GM08714 (cell line): Measurements from ENCODE around the gene ST6GALNAC3.
"Not testable (repeated sequence)": the region's sequence is repeated elsewhere in the genome, so short reads cannot be mapped to it uniquely, and the experiment has no call there.

Experiments used
- H3K4me3 ChIP-seq: fragments of 200-500 bp; sonication (Bioruptor generic); 2 replicates; pipeline ENCODE4 v1.5.1; 2014; ENCODE audit warnings: mild to moderate bottlenecking, low read length, inconsistent platforms
- ZNF274 ChIP-seq: IDR thresholded peaks from 2 replicates; pipeline ENCODE4 v1.6.1; 2012; ENCODE audit warnings: mild to moderate bottlenecking, low read depth, low read length

ST6GALNAC3 gene

DNA sequence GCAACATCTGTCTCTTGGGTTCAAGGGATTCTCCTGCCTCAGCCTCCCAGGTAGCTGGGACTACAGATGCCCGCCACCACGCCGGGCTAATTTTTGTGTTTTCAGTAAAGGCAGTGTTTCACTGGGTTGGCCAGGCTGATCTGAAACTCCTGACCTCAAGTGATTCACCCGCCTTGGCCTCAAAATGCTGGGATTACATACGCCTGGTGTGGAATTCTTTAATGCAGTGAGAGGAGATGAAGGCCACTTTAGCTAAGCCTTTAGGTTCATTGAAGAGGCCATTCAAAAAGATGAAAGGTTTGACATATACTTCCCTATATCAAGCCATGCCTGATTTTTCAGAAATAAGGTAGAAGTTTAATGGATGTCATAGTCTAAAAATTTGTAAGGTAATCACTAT, 162.7 kb downstream of the ST6GALNAC3 start:
- H3K4me3 ChIP-seq = no peak overlapping the region
- no peak for TF ChIP-seq ZNF274

- no peak overlapping the region for H3K4me3 ChIP-seq
- no peak for TF ChIP-seq ZNF274
Observed at GRCh38 chr1:76238094-76238628, 163.6 kb downstream of the ST6GALNAC3 start.

GRCh38 chr1:76239470-76239918, 164.9 kb downstream of the ST6GALNAC3 start:
- TF ChIP-seq ZNF274 = no peak
- no peak overlapping the region for H3K4me3 ChIP-seq

DNA sequence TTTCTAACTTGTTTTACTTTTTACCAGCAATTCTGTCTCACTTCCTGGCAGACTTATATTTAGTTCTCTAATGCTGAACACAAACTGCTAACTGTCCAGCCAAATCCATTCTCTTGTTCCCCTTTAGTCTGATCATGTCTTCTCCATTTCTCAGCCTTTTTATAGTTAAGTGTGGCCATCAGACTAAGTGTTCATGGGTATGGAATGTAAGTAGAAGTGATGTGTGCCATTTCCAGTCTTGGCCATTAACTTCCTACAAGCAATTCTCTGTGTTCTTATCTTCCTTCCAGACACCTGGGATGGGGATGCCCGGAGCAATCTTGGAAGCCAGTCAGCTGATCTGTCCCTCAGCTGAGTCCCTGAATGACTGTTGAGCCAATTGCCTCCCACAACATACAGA, 165.8 kb downstream of the ST6GALNAC3 start:
- no peak overlapping the region for H3K4me3 ChIP-seq
- TF ChIP-seq ZNF274 = no peak

DNA sequence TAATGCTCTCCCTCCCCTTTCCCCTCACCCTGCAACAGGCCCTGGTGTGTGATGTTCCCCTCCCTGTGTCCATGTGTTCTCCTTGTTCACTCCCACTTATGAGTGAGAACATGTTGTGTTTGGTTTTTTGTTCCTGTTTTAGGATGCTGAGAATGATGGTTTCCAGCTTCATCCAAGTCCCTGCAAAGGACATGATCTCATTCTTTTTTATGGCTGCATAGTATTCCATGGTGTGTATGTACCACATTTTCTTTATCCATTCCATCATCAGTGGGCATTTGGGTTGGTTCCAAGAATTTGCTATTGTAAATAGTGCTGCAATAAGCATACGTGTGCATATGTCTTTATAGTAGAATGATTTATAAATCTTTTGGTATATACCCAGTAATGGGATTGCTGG, 168.0 kb downstream of the ST6GALNAC3 start:
- H3K4me3 ChIP-seq = not testable (repeated sequence)

DNA sequence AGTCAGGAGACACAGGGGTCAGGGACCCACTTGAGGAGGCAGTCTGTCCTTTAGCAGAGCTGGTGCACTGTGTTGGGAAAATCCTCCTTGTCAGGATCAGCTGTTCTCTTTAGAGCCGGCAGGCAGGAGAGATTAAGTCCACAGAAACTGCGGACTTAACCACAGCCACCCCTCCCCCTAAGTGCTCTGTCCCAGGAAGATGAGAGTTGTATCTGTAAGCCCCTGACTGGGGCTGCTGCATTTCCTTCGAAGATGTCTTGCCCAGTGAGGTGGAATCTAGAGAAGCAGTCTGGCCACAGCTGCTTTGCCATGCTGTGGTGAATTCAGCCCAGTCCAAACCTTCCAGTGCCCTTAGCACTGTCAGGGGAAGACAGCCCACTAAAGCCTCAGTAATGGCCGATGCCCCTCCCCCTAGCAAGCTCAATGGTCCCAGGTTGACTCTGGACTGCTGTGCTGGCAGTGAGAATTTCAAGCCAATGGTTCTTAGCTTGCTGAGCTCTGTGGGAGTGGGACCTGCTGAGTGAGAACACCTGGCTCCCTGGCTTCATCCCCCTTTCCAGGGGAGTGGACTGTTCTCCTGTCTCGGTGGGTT, 172.8 kb downstream of the ST6GALNAC3 start:
- H3K4me3 ChIP-seq = no peak overlapping the region

GRCh38 chr1:76250271-76250670, 175.7 kb downstream of the ST6GALNAC3 start:
- no peak for TF ChIP-seq ZNF274

More for the DNA sequence above, 172.8 kb downstream of the ST6GALNAC3 start:
- no peak for TF ChIP-seq ZNF274

DNA sequence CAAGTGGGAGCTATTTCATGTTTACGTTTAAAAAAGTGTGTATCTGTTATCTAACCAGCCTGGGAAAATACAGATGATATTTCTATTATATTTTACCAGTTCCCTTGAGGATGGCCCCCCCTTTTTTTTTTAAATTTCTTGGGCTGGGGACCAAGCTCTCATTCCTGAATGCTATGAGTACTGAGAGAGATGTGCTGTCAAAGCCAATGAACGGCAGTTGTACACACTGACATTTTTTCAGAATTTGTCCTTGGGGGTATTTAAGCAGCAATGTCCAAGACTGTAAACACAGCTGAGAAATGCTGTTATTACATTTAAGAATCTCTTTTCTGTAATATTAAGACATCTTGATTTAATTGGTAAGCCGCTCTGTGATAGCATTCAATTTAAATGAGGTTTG, 177.9 kb downstream of the ST6GALNAC3 start:
- H3K4me3 ChIP-seq = no peak overlapping the region
- no peak for TF ChIP-seq ZNF274

More at GRCh38 chr1:76250271-76250670, 175.7 kb downstream of the ST6GALNAC3 start:
- no peak overlapping the region for H3K4me3 ChIP-seq

DNA sequence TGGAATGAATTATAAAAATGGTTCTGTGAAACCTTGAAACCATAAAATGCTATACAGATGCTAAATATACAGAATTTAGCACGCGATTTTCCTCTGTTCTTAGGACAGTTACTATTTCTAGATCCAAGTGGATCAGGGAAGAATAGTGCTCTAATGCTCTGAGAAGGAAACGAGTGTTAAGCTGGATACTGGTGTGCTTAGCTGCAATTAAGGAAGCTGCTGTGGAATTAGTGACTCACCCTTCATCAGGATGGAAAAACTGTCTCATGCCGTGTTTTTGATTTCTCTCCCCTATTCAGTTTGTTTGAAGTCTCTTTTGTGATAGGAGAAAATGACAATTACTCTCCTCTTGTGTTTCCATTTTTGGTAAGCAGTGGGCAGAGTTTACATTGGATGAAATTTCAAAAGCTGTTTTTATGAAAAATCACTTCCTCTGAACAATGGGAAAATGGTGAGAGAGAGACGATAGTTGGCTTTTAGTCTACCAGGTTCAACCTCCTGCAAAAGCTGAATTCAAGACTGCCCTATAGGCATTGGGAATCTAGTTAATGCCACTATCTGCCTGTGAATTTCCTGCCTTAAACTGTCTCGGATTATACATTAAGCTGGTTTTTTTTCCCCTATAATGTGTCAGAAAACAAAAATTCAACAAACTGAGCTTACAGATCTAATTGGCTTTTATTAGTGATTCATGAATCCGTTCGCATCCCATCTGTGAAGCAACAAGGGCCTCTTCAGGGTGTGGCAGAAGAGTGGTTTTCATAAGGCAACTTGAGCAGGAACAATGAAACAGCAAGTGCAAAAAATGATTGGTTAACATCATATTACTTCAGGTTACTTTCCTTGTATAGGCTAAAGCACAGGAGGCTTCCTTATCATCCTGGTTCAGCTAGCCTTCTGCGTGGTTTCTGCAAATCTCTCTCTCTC, 179.8 kb downstream of the ST6GALNAC3 start:
- no peak overlapping the region for H3K4me3 ChIP-seq
- TF ChIP-seq ZNF274 = no peak

DNA sequence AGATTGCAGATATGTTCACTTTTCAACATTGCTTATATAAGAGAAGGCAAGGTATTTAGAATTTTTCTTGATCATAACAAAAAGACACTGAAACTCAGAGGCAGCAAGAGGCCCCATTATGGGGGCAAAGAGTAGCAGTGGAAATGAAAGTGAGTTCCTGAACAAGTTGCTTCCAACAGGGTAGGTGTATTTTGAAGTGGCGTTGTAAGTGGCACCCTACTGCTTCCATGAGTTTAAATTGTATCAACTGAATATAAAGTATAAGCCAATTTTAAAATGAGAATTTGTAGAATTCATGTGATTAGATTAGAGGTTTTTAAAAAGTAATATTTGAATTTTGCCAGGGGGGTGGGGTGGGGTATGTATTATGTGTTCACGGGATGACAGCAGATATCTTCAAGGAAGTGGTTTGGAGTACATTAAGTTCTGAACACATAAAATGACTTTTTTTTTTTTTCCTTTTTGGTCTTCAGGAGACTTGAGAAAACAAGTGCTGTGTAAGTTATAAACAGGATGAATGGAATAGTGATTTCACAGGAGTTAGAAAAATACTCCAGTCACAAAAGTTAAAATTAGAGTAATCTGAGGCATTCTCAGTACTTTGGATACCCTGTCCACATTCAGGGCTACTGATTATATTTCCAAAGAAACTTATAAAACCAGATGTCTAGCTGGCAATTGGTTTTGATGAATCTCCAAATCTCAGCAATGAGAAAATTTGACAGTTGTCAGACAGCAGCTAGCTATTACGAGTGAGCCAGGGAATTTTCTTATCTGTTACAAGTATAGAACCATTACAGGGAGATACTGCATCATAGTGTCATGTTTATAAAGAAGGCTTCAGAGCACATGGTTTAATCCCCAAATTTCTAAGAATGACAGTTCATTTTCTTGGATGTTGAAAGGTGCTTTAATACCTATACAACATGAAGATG, 182.0 kb downstream of the ST6GALNAC3 start:
- no peak overlapping the region for H3K4me3 ChIP-seq
- no peak for TF ChIP-seq ZNF274

DNA sequence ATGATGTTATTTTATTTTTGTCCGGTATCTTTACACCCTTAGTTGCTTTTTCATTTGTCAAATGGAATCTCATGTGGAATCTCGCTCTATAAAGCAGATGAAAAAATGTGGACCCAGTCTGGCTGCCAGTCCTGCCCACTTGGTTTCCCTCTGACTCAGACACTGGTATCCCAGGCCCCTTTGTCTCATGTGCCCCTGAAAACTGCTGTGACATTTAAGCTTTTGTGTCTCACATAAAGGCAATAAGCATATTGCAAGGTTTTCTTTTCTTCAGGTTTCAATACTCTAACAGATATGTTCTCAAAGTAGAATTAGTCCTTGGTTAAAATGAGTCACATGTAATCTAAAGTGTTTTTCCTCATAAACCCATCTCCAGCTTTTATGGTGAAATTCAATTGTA, 183.3 kb downstream of the ST6GALNAC3 start:
- TF ChIP-seq ZNF274 = no peak
- no peak overlapping the region for H3K4me3 ChIP-seq

- no peak overlapping the region for H3K4me3 ChIP-seq
- no peak for TF ChIP-seq ZNF274
Observed at GRCh38 chr1:76259270-76259669, 184.7 kb downstream of the ST6GALNAC3 start.

- no peak for TF ChIP-seq ZNF274
- no peak overlapping the region for H3K4me3 ChIP-seq
Observed at GRCh38 chr1:76260279-76260678, 185.7 kb downstream of the ST6GALNAC3 start.

GRCh38 chr1:76262601-76263000, 188.1 kb downstream of the ST6GALNAC3 start:
- no peak for TF ChIP-seq ZNF274
- no peak overlapping the region for H3K4me3 ChIP-seq
